GM19438 (cell line): ENCODE data around the gene FBXL19.

ENCODE experiments used
- ATAC-seq: cut with Tn5 transposase; IDR thresholded peaks from one replicate; pipeline ENCODE4 v1.9.1; 2021; ENCODE audit warnings: low read depth; ENCODE audit not compliant: unreplicated experiment

Gene FBXL19

DNA sequence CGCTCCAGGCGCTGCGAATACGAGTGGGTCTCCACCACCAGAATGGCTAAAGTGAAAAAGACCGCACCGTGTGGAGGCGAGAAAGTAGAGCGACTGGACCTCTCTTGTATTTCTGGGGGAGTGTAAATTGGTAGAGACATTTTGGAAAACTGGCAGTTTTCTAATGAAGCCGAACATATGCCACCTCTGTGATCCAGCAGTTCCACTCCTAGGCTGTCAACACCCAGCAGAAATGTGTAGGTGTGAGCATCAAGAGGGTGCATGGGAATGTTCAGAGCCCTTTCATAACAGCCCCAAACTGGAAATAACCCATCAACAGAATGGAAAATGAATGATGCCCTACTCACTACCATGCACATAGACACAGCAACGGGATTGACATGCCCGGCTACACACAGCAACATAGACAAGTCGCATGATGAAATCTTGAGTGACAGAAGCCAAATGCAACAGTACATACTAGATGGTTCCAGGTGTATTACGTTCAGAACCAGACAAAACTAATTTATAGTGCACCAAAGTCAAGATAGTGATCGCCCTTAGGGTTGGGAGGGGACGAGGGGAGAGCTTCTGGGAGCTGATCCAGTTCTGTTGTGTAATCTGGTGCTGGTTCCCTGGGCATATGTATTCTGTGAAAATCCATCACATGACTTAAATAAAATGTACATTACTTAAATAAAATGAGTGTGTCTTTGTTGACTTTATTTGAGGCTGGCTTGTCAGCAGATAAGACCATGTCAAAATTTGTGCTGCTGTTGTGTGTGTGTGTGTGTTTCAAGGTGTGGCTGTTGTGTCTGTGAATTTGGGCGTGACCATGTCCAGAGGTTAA, 28.6 kb upstream of the FBXL19 start:
- no peak for ATAC-seq

DNA sequence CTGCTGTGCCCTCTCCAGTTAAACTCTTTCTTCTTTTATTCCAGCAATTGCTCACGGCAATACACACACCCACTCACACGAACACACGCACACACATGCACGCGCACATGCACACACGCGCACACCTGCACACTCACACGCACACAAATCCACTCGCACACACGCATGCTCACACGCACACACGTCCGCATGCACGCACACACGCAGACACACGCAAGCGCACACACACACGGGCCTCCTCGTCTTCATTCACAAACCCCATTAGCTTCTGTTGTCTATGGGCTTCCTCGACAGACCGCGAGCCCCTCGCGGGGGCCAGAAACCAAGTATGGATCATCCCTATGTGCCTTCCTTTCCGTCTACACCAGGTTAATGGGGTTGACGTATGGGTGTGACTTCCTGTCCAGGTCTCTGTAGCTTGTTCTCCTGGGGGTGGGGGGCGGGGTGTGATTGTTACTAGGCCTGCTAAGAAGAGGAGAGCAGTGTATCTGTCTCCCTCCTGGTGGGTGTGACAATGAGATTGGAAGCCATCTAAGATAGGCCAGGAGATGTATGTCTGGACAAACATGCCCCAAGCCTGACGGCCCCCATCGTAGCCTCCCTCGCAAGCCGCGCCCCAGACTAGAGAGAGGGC, 27.6 kb upstream of the FBXL19 start:
- ATAC-seq: no peak

GRCh38 chr16:30896261-30896888, 27.0 kb upstream of the FBXL19 start, which contains the start of gene CTF1:
CTF1 (plus strand) TSS chr16:30896614; CDS start chr16:30896644, 30 bp downstream.
- no peak for ATAC-seq

GRCh38 chr16:30896889-30897733, 26.3 kb upstream of the FBXL19 start:
- ATAC-seq: peak; percentile 33

DNA sequence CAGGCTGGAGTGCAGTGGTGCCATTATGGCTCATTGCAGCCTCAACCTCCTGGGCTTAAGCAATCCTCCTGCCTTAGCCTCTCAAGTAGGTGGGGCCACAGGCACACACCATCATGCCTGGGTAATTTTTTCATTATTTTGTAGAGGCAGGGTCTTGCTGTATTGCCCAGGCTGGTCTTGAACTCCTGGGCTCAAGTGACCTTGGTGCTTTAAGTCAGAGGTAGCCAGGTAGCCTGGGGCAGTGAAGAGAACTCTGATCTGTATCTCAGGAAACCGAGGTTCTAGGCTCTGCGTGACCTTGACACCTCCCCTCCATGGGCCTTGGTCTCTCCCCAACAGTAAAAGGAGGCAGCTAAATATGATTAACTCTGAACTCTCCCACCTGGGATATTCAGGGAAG, 23.6 kb upstream of the FBXL19 start:
- ATAC-seq: no peak

GRCh38 chr16:30900588-30900987, 22.8 kb upstream of the FBXL19 start:
- no peak for ATAC-seq

DNA sequence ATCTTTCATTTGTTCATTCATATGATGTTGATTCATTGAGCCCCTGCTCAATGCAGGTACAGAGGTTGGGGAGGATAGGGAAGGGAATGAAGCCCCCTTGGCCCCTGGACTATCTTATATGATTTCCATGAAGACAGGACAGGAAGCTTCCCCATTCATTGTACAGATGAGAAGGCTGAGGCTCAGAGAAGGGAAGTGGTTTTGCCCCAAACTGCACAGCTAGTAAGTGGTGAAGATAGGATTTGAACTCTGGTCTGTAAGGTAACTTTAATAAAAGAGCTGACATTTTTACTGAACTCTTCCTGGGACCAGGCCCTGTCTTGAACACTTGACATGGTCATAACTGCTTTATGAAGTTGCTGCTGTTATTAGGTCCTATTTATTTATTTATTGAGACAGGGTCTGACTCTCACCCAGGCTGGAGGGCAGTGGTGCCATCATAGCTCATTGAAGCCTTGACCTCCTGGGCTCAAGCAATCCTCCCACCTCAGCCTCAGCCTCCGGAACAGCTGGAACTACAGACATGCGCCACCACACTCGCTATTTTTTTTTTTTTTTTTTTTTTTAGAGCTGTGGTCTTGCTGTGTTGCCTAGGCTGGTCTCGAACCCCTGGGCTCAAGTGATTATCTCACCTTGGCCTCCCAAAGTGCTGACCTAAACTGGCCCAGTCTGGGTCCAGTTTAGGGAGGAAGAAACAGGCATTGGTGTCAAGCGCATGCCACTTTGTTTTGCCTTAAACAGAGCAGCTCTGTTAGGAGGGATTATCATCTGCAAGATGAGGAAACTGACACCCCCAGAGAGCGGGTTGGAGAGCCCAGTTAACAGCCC, 22.0 kb upstream of the FBXL19 start:
- no peak for ATAC-seq

GRCh38 chr16:30902029-30902972, 21.1 kb upstream of the FBXL19 start:
- ATAC-seq: no peak

- ATAC-seq: no peak
Observed at GRCh38 chr16:30903002-30903401, 20.4 kb upstream of the FBXL19 start.

- no peak for ATAC-seq
Observed at GRCh38 chr16:30903596-30903995, 19.8 kb upstream of the FBXL19 start.

- ATAC-seq: no peak
Observed at GRCh38 chr16:30904114-30904780, 19.1 kb upstream of the FBXL19 start.

GRCh38 chr16:30907064-30907463, 16.3 kb upstream of the FBXL19 start:
- ATAC-seq: no peak

DNA sequence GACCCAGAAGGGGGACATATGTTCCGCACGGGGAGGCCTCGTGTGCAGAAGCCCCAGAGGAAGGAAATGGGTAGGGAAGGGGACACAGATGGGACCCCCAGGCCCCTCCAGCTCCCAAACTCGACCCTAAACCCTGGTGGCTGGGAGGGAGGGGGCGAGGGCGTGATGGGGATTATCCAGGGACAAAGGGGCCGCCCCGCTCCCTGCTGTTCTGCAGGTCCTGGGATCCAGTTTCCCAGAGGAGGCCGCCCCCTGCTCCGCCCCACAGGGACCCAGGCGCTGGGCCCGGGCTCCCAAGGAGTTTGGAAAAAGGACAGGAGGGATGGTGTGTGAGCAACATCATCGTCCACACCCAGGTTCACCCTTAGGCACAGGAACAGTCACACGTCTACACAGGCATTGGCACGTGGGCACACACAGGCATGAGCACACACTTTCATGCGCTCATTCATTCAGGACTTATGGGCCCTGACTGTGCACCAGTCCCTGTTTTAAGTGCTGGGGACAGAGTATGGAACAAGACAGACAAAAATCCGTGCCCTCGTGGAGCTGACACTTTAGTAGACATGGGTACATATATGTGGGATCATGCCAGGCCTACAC, 12.8 kb upstream of the FBXL19 start:
- no peak for ATAC-seq

DNA sequence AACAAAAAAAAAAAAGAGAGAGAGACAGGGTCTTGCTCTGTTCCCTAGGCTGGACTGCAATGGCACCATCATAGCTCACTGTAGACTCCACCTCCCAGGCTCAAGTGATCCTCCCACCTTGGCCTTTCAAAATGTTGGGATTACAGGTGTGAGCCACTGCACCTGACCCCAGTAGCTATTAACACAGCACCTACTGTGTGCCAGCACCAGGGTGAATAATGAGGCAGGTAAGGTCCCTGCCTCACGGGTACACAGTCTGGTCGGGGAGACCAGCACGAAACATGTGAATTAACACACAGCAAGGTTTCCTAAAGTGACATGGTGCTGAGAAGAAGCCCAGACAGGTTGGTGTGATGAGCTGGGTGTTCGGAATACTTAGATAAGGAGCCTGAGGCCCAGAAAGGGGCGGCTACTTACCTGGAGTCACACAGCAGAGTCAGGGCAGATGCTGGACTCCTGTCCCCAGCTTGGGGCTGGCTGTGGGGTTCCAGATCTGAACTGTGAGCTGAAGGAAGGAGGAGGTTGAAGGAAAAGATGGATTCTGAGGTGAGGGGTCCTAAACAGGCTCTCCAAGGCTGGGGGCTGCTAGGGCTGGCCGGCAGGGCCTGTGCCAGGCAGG, 10.5 kb upstream of the FBXL19 start:
- no peak for ATAC-seq

- ATAC-seq: no peak
Observed at GRCh38 chr16:30914830-30915229, 8.5 kb upstream of the FBXL19 start.

DNA sequence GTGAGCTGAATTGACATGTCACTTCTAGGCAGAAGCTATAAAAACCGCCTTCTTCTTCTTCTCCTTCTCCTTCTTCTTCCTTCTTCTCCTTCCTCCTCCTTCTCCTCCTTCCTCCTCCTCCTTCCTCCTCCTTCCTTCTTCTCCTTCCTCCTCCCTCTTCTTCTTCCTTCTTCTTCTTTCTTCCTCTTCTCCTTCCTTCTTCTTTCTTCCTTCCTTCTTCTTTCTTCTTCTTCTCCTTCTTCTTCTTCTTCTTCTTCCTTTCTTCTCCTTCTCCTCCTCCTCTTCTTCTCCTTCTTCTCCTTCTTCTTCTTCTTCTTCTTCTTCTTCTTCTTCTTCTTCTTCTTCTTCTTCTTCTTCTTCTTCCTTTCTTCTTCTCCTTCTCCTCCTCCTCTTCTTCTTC, 4.8 kb upstream of the FBXL19 start:
- ATAC-seq: no peak

DNA sequence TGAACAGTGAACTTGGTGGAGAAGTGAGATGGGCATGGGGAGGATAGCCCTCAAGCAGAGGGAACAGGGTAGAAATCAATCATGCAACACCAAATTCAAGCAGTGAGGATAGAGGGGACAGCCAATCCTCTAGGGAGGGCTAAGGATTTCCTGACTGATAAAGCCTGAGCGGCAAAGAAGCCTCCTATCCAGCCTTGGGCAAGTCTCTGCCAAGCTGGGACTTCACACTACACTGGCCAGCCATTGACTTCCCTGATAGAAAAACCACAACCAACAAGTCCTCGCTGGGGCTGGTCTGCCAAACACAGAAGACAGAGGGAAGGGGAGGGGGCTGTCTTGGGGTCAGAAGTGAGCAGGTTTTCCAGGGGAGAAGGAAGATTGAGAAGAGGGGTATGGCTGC, 2.5 kb upstream of the FBXL19 start:
- no peak for ATAC-seq

- no peak for ATAC-seq
Observed at GRCh38 chr16:30921459-30921747, 2.0 kb upstream of the FBXL19 start.
